GM21786 (cell line): ENCODE data around the gene DIPK1B.
"Not testable (repeated sequence)": the region's sequence is repeated elsewhere in the genome, so short reads cannot be mapped to it uniquely, and the experiment has no call there.

ENCODE experiments used
- ATAC-seq: cut with Tn5 transposase; IDR thresholded peaks from one replicate; pipeline ENCODE4 v1.9.1; 2021; ENCODE audit not compliant: unreplicated experiment

Gene DIPK1B

DNA sequence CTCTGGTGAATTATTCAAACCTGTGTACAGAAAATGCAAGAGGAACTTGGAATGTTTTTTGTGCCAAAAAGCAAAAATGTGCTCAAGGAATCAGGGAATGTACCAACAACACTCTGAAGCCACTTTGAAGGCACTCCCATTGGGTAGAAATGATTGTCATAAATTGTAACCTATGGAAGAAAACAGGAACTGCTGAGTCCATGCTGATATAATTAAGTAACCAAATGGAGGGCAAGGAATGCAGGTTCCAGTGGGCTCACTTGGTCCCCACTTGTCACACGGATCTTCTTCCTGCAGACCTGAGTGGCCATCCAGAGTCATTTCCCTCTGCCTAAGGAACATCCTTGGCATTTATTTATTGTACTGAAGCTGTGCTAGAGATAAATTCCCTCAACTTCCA, 38.9 kb downstream of the DIPK1B start:
- no peak for ATAC-seq

DNA sequence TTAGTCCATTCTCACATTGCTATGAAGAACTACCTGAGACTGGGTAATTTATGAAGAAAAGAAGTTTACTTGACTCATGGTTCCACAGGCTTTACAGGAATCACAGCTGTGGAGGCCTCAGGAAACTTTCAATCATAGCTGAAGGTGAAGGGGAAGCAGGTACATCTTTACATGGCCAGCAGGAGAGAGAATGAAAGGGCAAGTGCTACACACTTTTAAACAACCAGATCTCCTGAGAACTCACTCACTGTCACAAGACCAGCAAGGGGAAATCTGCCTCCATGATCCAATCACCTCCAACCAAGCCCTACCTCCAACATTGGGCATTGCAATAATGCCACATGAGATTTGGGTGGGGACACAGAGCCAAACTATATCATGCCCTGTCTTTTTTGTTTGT, 39.4 kb downstream of the DIPK1B start:
- ATAC-seq, result no peak

DNA sequence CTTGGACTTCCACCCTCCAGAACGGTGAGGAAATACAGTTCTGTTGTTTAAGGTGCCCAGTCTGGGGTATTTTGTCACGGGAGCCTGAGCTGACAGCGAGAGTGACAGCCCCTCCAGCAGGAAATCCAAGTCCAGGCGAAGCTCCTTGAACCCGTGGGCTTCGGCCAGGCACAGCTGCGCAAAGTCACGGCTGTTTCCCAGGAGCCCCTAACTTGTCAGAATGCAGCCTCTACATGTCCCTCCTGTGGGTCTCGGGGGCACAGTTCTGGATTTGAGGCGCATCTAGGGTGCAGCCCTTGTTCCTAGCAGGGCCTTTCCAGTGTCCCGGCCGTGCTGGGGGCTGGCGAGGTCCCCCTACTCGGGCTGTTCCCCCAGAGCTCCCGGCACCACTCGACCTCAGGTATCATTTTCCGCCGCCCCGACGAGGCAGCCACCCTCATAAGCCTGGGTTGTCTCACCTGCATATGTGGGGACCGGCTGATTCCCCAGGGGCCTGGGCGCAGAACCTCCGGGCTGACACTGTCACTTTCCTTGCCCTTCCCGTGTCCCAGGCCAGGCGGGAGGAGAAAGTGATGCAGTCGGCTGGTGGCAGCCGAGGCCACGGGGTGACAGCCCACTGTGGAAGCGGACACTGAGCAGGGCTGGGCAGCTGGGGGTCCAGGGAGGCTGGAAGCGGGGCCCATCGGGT, 41.1 kb downstream of the DIPK1B start:
- no peak for ATAC-seq

DNA sequence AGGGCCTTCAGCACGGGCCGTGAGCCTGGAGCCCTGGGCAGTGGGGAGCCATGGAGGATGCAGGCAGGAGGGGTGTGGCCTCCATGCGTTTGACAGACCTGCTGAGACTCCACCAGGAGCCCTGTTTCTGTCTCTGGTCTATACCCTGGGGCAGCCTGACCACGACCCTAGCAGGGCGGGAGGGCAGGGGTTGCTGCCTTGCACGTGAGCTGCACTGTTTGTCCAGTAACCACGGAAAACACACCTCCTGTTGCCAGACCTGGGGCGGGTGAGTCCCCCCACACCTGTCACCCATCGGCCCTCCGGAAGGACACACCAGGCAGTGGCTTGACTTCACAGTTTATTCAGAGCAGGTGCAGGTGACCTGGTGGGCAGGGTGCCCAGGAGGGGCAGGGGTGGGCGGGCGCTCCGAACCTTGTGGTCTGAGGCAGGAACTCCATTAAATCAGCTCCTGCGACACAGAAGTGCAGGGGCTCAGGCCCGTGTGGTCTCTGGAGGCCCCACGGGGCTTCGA, 41.7 kb downstream of the DIPK1B start:
- ATAC-seq, result no peak

- ATAC-seq, result no peak
These were observed 42.4 kb downstream of the DIPK1B start for GRCh38 chr9:136754626-136755301.

- not testable (repeated sequence) for ATAC-seq
These were observed 43.1 kb downstream of the DIPK1B start for GRCh38 chr9:136755302-136756133.

- no peak for ATAC-seq
These were observed 43.7 kb downstream of the DIPK1B start for GRCh38 chr9:136756134-136756438.

DNA sequence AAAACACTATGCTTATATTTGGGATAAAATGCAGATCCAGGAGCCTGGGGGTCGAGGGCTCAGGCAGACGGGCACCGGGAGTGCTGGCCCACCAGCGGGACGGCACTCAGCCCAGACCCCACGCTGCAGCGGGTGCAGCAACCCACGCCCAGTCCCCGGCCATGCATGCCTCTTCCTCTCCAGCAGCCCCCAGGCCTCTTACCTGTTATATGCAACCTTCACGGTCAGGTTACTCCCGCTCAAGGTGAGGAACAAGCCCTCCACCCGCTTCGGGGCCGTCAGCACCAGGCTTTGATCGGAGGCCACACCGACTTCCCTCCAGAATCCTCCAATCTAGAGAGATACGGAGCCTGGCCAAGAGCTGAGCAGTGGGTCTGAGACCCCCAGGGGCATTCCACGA, 44.5 kb downstream of the DIPK1B start:
- ATAC-seq, result no peak

- ATAC-seq, result no peak
These were observed 45.0 kb downstream of the DIPK1B start for GRCh38 chr9:136757328-136757727.

GRCh38 chr9:136757751-136758140, 45.4 kb downstream of the DIPK1B start:
- ATAC-seq, result no peak

DNA sequence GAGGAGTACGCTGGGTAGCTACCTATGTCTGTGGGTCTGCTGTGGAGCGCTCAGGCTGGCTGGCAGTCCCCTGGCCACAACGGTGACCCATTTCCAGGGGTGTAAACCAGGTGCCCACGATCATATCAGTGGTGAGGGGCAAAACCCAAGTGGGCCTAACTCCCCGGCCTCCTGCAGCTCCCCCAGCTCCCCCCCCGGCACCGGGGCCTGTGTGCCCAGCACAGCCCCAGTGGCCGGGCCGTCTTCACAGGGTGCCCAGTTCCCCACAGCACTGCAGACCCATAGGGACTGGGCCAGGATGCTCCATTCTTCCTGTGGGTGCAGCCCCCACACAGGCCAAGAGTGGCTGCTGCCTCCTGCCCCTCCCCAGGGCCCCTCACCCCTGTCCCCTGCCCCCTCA, 46.6 kb downstream of the DIPK1B start:
- ATAC-seq, result no peak

GRCh38 chr9:136759436-136760325, 47.3 kb downstream of the DIPK1B start:
- no peak for ATAC-seq

GRCh38 chr9:136760424-136760823, 48.1 kb downstream of the DIPK1B start:
- ATAC-seq, result no peak

DNA sequence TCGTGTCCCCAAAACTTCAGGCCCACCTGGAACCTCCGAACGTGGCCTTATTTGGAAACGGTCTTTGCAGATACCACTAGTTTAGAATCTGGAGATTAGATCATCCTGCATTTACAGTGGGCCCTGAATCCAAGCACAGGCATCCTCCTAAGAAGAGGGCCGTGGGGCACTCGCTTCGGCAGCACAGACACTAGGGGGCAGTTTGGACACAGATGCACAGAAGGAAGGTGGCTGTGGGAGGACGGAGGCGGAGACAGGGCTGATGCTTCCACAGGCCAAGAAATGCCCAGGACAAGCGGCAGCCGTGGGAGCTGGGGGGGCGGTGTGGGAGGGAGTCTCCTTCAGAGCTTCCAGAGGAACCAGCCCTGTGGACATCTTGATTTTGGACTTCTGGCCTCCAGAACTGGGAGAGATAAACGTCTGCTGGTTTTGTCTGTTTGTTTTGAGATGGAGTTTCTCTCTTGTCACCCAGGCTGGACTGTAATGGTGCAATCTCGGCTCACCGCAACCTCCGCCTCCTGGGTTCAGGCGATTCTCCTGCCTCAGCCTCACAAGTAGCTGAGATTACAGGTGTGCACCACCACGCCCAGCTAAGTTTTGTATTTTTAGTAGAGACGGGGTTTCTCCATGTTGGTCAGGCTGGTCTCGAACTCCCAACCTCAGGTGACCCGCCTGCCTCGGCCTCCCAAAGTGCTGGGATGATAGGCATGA, 48.6 kb downstream of the DIPK1B start:
- ATAC-seq, result not testable (repeated sequence)

DNA sequence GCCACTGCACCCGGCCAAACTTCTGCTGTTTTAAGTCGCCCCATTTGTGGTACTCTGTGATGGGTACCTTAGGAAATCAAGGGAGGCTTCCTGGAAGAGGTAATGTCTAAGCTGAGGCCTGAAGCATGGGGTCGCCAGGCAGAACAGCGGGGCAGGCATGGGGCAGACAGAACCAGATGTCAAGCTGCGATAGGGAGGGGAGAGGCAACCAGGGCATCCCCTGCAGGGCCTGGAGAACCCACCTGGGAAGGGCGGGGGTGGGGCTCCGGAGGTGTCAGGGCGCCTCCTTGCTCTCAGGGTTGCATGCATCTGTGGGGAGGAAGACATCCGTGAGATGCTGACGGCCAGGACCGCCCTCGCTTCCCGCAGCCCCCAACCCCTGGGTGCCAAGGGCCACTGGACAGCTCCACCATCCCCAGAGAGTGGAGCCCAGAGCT, 49.2 kb downstream of the DIPK1B start:
- ATAC-seq, result no peak

GRCh38 chr9:136762221-136762691, 49.9 kb downstream of the DIPK1B start:
- ATAC-seq, result no peak

DNA sequence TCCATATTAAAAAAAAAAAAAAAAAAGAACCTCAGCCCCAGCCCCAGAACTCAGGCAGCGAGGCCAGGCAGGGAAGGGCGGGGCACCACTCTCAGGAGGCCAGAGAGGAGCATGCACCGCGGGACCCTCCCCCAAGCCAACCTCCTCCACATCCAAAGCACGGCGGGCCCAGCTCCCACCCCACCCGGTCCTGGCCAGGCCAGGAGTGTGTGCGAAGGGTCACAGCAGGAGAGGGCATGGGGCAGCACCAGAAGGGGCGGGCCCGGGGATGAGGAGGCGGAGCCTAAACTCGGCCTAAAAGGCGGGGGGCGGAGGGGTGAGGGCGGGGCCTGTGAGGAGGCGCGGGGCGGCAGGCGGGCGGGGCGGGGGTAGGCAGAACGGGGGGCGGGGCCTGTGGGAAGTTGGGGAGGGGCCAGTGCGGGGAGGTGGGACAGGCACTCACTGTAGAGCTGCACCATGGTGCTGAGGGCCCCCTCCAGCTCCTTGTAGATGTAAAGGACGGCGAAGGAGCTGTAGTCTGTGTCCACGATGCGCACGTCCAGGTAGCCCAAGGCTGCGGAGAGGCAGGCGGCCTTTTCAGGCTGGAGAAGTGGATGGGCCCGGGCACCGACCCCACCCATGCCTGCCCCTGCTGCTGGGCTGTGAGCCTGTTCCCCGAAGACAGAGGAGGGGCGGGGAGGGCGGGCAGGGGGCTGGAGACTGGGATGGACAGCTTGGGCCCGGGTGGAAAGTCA, 50.7 kb downstream of the DIPK1B start:
- ATAC-seq, result no peak

GRCh38 chr9:136763649-136764035, 51.3 kb downstream of the DIPK1B start:
- ATAC-seq, result no peak

- no peak for ATAC-seq
These were observed 52.0 kb downstream of the DIPK1B start, which contains the start of gene LCN15 for GRCh38 chr9:136764301-136764891. TSS of gene LCN15 (minus strand) at chr9:136764518. CDS start at chr9:136764488, 30 bp downstream.
